ENCODE measurements around the gene FIGNL1.
"Not testable (repeated sequence)": the region's sequence is repeated elsewhere in the genome, so short reads cannot be mapped to it uniquely, and the experiment has no call there.

The FIGNL1 gene

DNA sequence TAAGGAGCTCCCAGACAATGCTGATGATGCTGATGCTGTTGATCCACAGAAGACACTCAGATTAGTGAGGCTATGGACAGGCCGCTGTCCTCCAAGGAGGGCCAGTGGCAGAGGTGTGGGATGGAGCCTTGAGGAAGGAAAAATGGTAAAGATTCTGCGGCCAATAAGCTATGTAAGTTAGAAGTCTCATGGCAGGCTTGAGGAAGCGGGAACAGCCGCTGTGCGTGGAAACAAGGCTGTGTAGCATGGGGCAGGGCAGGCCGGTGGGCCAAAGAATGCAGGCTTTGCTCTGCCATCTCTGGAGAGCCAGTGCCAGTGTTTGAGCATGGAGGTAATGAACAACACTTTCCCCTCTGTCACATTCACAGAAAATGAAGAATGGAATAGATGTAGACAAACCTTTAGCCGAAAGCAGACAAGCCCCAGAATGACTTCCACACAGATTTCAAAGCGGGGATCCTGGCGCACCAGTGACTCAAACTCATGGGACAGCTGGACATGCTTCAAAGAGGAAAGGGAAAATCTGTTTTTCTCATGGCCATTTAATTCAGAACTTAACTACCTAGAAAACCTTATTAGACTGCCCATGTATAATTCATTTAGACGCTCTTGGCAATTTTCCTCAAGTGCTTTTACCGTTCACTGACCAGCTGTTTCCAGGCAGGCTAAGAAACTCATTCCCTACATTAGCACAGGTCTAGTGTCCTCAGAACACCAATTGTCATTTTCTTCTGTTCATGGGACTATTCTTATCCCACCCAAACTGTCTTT is 16.9 kb upstream of the FIGNL1 start:
- in situ Hi-C loops (cut with MboI; ENCODE audit: low pct_unique_long_range_greater_than_20kb, low sequenced_read_pairs, unreplicated experiment) = loop anchor here (25.0 kb wide), 2 partner anchors 220 to 695 kb away; no protein-coding TSS in a partner anchor
- TF ChIP-seq, protein P1, sequence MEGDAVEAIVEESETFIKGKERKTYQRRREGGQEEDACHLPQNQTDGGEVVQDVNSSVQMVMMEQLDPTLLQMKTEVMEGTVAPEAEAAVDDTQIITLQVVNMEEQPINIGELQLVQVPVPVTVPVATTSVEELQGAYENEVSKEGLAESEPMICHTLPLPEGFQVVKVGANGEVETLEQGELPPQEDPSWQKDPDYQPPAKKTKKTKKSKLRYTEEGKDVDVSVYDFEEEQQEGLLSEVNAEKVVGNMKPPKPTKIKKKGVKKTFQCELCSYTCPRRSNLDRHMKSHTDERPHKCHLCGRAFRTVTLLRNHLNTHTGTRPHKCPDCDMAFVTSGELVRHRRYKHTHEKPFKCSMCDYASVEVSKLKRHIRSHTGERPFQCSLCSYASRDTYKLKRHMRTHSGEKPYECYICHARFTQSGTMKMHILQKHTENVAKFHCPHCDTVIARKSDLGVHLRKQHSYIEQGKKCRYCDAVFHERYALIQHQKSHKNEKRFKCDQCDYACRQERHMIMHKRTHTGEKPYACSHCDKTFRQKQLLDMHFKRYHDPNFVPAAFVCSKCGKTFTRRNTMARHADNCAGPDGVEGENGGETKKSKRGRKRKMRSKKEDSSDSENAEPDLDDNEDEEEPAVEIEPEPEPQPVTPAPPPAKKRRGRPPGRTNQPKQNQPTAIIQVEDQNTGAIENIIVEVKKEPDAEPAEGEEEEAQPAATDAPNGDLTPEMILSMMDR (IDR thresholded peaks at IDR 0.05; ENCODE audit: extremely low read depth, insufficient read depth, missing control alignments) = no peak
- no peak for DNase-seq (ENCODE audit: low spot score)

DNA sequence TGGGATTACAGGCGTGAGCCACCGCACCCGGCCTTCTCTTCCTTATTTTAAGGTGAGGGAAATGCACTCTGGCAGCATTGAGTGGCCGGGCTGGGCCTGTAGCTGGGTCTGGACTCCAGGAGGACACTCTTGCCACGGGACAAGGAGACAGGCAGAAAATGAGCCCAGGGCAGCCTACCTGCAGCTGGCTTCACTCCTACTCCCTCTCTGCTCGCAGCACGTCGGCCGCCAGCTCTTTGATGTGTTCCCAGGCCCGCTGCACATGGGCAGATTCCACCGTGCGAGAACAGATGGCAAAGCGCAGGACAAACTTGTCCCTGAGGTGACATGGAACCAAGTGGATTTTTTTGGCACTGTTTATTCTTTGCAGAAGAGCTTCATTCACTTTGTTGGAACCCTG is 12.9 kb upstream of the FIGNL1 start:
- TF ChIP-seq, protein P1 (IDR thresholded peaks at IDR 0.05; ENCODE audit: extremely low read depth, insufficient read depth, missing control alignments) = no peak
- no peak for DNase-seq (ENCODE audit: low spot score)
- in situ Hi-C loops (cut with MboI; ENCODE audit: low pct_unique_long_range_greater_than_20kb, low sequenced_read_pairs, unreplicated experiment) = loop anchor here (25.0 kb wide), 2 partner anchors 224 to 699 kb away; no protein-coding TSS in a partner anchor

DNA sequence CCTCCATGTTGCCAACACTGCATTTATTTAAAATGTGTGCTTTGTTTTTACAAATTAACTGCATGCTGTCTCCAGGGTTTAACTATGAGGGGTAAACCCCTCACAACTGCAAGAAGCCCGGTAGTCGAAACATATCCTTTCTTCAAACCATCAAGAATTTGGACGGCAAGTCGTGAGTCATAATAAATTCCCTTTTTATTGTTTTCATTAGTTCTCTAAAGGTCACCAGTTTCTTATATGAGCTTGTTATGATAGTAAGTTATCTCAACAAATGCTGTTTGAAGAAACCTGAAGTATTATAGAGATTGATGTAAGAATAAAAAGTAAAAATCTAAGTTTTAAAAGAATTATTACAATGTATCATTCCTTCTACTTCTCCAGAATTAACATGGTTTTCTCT is 12.2 kb upstream of the FIGNL1 start:
- no peak for DNase-seq (ENCODE audit: low spot score)
- in situ Hi-C loops (cut with MboI; ENCODE audit: low pct_unique_long_range_greater_than_20kb, low sequenced_read_pairs, unreplicated experiment) = loop anchor here (25.0 kb wide), 2 partner anchors 225 to 700 kb away; no protein-coding TSS in a partner anchor
- TF ChIP-seq, protein P1 (IDR thresholded peaks at IDR 0.05; ENCODE audit: extremely low read depth, insufficient read depth, missing control alignments) = no peak

DNA sequence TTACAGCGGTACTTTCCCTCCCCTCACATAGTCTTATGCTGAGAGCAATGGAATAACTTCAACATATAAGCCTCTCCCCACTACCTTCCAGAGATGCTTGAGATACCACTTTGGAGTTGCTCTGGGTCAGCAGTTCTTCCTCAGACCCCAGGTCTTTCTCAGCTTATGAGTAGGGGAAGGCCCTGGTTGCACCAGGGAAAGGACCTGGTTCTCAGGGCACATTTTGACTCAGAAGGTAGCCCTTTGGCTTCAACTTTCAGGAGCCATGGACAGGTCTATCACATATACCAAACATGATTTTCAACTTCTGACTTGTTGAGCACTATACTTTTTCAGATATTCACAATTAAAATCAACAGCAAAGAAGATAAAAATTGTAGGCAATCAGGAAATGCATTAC is 11.5 kb upstream of the FIGNL1 start:
- TF ChIP-seq, protein P1 (IDR thresholded peaks at IDR 0.05; ENCODE audit: extremely low read depth, insufficient read depth, missing control alignments) = no peak
- in situ Hi-C loops (cut with MboI; ENCODE audit: low pct_unique_long_range_greater_than_20kb, low sequenced_read_pairs, unreplicated experiment) = loop anchor here (25.0 kb wide), 2 partner anchors 226 to 701 kb away; no protein-coding TSS in a partner anchor
- no peak for DNase-seq (ENCODE audit: low spot score)

GRCh38 chr7:50459183-50459582 is 9.0 kb upstream of the FIGNL1 start:
- in situ Hi-C loops (cut with MboI; ENCODE audit: low pct_unique_long_range_greater_than_20kb, low sequenced_read_pairs, unreplicated experiment) = loop anchor here (25.0 kb wide), 2 partner anchors 228 to 703 kb away; no protein-coding TSS in a partner anchor
- not testable (repeated sequence) for DNase-seq (ENCODE audit: low spot score)

DNA sequence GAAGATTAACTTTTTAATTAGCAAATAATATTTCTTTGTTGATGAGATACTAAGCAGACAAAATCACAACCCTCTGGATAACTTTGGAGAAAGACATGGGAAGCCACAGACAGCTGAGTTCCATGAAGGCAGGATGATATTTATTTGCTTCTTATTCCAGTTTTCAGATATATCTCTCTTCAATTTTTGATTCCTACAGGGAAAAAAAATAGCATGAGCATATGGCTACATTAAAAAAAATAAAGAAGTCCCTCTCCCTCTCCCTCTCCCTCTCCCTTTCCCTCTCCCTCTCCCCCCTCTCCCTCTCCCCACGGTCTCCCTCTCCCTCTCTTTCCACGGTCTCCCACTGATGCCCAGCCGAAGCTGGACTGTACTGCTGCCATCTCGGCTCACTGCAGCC is 8.5 kb upstream of the FIGNL1 start:
- DNase-seq (ENCODE audit: low spot score) = not testable (repeated sequence)
- in situ Hi-C loops (cut with MboI; ENCODE audit: low pct_unique_long_range_greater_than_20kb, low sequenced_read_pairs, unreplicated experiment) = loop anchor here (25.0 kb wide), 2 partner anchors 229 to 704 kb away; no protein-coding TSS in a partner anchor

DNA sequence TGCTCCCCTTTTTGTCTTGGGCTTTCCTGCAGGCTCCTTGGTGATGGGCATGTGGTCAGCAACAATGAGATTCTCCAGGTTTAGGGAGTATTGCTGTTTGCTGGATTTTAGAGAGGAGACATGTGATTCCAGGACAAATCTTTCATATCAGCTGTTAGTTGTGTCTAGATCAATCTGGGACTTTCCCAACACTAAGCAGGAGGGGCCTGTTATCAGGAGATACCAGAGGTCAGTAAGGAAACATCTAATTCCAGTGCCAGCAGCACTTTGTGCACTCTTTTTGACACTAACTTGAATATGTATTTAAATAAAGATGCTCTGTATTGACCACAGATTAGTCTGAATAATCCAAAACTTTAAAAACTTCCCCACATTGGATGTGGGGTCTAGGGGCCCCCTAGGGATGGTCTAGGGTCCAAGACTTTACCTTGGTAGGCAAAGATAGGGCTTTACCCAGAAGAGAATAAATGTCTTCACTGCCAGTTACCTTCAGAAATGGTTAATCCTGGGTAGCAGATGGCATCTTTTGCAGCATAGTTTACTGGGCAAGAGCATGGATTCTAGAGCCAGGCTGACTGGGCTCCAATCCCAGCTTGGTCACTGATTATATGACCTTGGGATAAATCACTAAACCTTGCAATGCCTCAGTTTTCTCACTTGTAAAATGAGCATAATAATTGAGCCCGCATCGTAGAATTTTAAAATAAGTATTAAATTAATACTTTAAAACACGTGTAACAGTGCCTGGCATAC is 6.4 kb upstream of the FIGNL1 start:
- in situ Hi-C loops (cut with MboI; ENCODE audit: low pct_unique_long_range_greater_than_20kb, low sequenced_read_pairs, unreplicated experiment) = loop anchor here (25.0 kb wide), 2 partner anchors 231 to 706 kb away; no protein-coding TSS in a partner anchor
- TF ChIP-seq, protein P1 (IDR thresholded peaks at IDR 0.05; ENCODE audit: extremely low read depth, insufficient read depth, missing control alignments) = no peak

More for the DNA sequence above, 6.4 kb upstream of the FIGNL1 start:
- DNase-seq (ENCODE audit: low spot score) = no peak
